SJCRH30 (cell line): ENCODE results near the gene CYP2F1. TPM values are rescaled to one million over a fixed set of nuclear protein-coding genes. Genes with fewer than 3 reads are reported as not detected.
A peak's percentile ranks its signal among the peaks of the same experiment; 100 is the strongest.
"Not testable (repeated sequence)": the region's sequence is repeated elsewhere in the genome, so short reads cannot be mapped to it uniquely, and the experiment has no call there.

ENCODE experiments used
- DNase-seq, 2 experiments: peaks; one replicate each; pipeline ENCODE4 v3.0.0-alpha.2; 2015 to 2020
- H3K27ac ChIP-seq: fragments of 250-450 bp; sonication (Bioruptor Pico); 2 replicates; pipeline ENCODE4 v1.5.1; 2020; ENCODE audit warnings: mild to moderate bottlenecking, moderate library complexity
- H3K27me3 ChIP-seq: fragments of 250-450 bp; sonication (Bioruptor Pico); 2 replicates; pipeline ENCODE4 v1.5.1; 2020; ENCODE audit warnings: mild to moderate bottlenecking, moderate library complexity
- H3K36me3 ChIP-seq: fragments of 250-450 bp; sonication (Bioruptor Pico); 2 replicates; pipeline ENCODE4 v1.5.1; 2020; ENCODE audit warnings: mild to moderate bottlenecking, moderate library complexity
- H3K4me1 ChIP-seq: fragments of 250-450 bp; sonication (Bioruptor Pico); 2 replicates; pipeline ENCODE4 v1.5.1; 2020; ENCODE audit warnings: mild to moderate bottlenecking, moderate library complexity
- H3K4me3 ChIP-seq: fragments of 250-450 bp; sonication (Bioruptor Pico); 2 replicates; pipeline ENCODE4 v1.5.1; 2020; ENCODE audit warnings: mild to moderate bottlenecking, moderate library complexity
- H3K9me3 ChIP-seq: fragments of 250-450 bp; sonication (Bioruptor Pico); replicated peaks from 2 replicates; pipeline ENCODE4 v1.5.1; 2020; ENCODE audit warnings: mild to moderate bottlenecking, moderate library complexity
- total RNA-seq: library from RNA; depleted of rRNA; stranded (reverse); fragments of >200 nt; shearing (Covaris generic); gene quantifications from 2 replicates; pipeline ENCODE4 v1.2.3, GENCODE V29; 2014

CYP2F1 gene
- total RNA-seq, 1 experiment from 2014 or later: not detected

DNA sequence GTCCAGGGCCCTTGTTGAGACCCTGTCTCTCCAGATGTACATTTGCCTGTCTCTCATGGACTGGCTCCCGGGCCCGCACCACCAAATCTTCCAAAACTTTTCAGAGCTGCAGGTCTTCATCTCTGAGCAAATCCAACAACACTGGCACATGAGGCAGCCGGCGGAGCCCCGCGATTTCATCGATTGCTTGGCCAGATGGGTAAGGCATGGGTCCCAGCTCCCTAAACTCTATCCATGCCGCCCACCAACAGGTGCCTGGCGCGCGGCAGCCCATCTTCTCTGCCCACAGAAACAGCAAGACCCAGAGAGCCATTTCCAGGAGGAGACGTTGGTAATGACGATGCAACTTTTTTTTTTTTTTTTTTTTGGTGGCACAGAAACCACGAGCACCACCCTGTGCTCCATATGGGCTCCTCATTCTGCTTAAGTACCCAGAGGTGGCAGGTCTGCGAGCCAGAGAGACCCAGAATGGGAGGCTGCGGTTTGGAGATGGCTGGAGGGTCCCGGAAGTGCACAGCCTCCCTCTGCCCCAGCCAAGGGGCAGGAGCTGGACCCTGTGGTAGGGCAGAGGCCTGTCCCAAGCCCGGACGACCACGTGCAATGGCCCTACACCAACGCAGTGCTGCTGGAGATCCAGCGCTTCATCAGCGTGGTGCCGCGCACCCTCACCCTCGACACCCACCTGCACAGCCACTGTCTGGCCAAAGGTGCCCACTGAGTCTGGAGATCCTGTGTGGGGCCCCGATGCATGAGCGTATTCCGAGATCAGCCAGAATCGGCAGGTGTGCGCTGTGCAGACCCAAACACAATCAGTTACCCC lies 22.6 kb downstream of the CYP2F1 start:
- no peak overlapping the region for H3K27ac ChIP-seq
- H3K27me3 ChIP-seq: no peaks in the 10 kb centered on the region
- H3K36me3 ChIP-seq: no peaks in the 10 kb centered on the region
- no peaks in the 10 kb centered on the region for H3K9me3 ChIP-seq
- H3K4me3 ChIP-seq: no peak overlapping the region
- no peak for DNase-seq
- H3K4me1 ChIP-seq: no peaks in the 10 kb centered on the region

- DNase-seq: peak; percentile 81 to 89
- Histone ChIP-seq H3K4me3 (no peak overlapping the region), H3K27me3 (peaks cover 4% of the 10 kb centered on the region)
These were observed 30.2 kb downstream of the CYP2F1 start for GRCh38 chr19:41144403-41144802.

GRCh38 chr19:41149831-41150230 lies 35.6 kb downstream of the CYP2F1 start:
- DNase-seq: no peak
- H3K36me3 ChIP-seq: no peaks in the 10 kb centered on the region
- no peaks in the 10 kb centered on the region for H3K9me3 ChIP-seq
- no peak overlapping the region for H3K27ac ChIP-seq
- no peak overlapping the region for H3K4me3 ChIP-seq
- H3K27me3 ChIP-seq: peaks cover 4% of the 10 kb centered on the region
- no peaks in the 10 kb centered on the region for H3K4me1 ChIP-seq

More at GRCh38 chr19:41144403-41144802, 30.2 kb downstream of the CYP2F1 start:
- no peaks in the 10 kb centered on the region for H3K9me3 ChIP-seq
- H3K36me3 ChIP-seq: no peaks in the 10 kb centered on the region
- H3K27ac ChIP-seq: no peak overlapping the region
- no peaks in the 10 kb centered on the region for H3K4me1 ChIP-seq

- not testable (repeated sequence) for H3K36me3 ChIP-seq, H3K27ac ChIP-seq
These were observed 36.8 kb downstream of the CYP2F1 start for GRCh38 chr19:41150986-41151385.

GRCh38 chr19:41154060-41154459 lies 39.8 kb downstream of the CYP2F1 start:
- Histone ChIP-seq H3K27ac (no peak overlapping the region), H3K4me3 (no peak overlapping the region), H3K9me3 (peaks cover 3% of the 10 kb centered on the region; the same call in 1 of the 2 replicates), H3K4me1 (no peaks in the 10 kb centered on the region), H3K36me3 (no peaks in the 10 kb centered on the region), H3K27me3 (no peaks in the 10 kb centered on the region; the same call in none of the 2 replicates)
- DNase-seq: no peak

More at GRCh38 chr19:41150986-41151385, 36.8 kb downstream of the CYP2F1 start:
- DNase-seq, H3K27me3 ChIP-seq, H3K9me3 ChIP-seq, H3K4me3 ChIP-seq, H3K4me1 ChIP-seq: not testable (repeated sequence)

DNA sequence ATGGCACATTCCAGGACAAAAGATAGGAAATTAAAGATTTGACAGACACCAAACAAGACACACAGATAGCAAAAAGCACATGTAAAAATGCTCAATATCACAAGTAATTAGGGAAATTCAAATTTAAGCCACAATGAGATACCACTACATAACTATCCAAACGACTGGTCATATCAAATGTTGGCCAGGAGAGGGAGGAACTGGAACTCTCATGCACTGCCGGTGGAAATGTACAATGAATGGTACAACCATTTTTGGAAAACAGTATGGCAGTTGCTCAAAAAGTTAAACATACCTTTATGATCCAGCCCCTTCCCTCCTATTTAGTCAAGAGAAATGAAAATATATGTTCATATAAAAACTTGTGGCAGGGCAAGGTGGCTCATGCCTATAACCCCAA lies 42.0 kb downstream of the CYP2F1 start:
- no peak for DNase-seq

DNA sequence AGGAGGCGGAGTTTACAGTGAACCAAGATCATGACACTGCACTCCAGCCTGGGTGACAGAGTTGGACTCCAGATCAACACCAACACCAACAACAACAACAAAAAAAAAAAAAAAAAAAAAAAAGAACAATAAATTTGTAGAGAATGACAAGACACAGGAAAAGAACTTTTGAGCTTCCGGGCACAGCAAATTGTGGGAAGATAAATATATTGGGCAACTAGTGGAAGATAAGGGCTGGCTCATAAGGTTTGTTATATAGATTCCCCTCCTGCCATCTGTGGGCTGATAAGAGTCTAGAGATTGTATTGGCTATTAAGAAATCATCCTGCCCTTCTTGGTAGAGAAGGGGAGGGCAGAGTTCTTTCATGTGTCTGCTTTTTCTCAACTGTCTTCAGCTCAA lies 45.6 kb downstream of the CYP2F1 start:
- H3K27me3 ChIP-seq: no peaks in the 10 kb centered on the region
- H3K4me1 ChIP-seq: no peaks in the 10 kb centered on the region
- H3K4me3 ChIP-seq: no peak overlapping the region
- no peaks in the 10 kb centered on the region for H3K36me3 ChIP-seq
- H3K9me3 ChIP-seq: peaks cover 3% of the 10 kb centered on the region; the same call in 1 of the 2 replicates
- no peak overlapping the region for H3K27ac ChIP-seq
- DNase-seq: no peak

More for the DNA sequence above, 42.0 kb downstream of the CYP2F1 start:
- no peaks in the 10 kb centered on the region for H3K36me3 ChIP-seq
- H3K9me3 ChIP-seq: peaks cover 3% of the 10 kb centered on the region; the same call in 1 of the 2 replicates
- H3K4me1 ChIP-seq: no peaks in the 10 kb centered on the region
- H3K27ac ChIP-seq: no peak overlapping the region
- no peak overlapping the region for H3K4me3 ChIP-seq
- no peaks in the 10 kb centered on the region; the same call in 1 of the 2 replicates for H3K27me3 ChIP-seq

DNA sequence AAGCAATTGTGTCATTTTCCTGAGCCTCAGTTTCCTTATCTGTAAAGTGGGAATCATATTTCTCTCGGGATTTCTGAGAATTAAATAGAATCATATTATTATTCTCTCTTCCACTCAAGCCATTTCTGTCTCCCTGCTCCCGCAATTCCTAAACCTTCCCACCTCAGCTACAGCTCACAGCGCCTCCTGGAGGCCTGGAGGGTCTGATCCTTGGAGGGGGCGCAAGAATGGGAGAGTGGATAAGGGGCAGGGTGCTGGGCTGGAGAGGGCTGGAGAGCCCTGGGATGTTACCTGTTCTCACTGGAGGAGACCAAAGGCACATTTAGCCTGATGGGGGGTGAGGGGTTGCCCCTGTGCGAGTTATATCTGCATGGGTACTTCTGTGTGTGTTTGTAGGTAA lies 47.7 kb downstream of the CYP2F1 start:
- DNase-seq: peak; percentile 28 to 43
- Histone ChIP-seq H3K4me3 (no peak overlapping the region), H3K4me1 (no peaks in the 10 kb centered on the region), H3K9me3 (peaks cover 3% of the 10 kb centered on the region; the same call in 1 of the 2 replicates), H3K27me3 (no peaks in the 10 kb centered on the region; the same call in 1 of the 2 replicates), H3K36me3 (no peaks in the 10 kb centered on the region), H3K27ac (no peak overlapping the region)

DNA sequence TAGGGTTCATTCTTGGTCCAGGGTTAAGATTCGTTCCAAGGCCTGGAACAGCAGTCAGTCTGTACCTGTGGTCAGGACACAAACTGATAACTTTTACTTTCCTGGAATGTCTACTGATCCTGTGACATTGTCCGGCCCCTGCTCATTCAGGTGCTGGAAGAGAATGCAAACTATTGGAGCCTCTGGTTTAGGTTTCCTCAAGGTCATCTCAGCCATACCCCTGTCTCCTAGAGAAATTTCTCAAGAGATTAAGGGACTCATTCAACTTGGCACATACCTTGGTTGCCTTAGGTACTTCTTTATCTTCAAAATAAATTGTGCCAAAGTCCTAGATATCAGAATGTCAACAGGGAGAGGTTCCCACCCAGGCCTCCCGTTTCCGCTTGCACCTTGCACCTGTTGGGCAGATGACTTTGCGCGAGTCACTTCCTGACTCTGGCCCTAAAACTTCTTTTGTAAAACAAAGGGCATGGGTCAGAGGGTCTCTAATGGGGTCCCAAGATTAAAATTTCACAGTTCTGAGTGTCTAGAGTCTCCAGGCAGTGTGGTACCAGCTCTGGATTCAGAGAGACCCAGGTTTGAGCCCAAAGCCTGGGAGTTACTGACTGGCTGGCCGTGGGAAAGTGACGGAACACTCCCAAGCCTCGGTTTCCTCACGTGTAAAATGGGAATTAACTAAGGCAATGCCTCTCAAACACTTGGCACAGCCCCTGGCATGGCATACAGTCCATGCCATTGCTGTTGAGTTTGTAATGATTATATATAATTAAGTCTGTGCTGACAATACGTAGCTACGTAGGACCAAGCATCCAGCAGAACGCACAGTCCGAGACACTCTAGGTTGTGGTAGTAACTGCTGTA lies 52.9 kb downstream of the CYP2F1 start:
- Histone ChIP-seq H3K4me3 (no peak overlapping the region), H3K4me1 (no peaks in the 10 kb centered on the region), H3K36me3 (no peaks in the 10 kb centered on the region), H3K27ac (no peak overlapping the region), H3K9me3 (no peaks in the 10 kb centered on the region), H3K27me3 (peaks cover 13% of the 10 kb centered on the region)
- DNase-seq: no peak

GRCh38 chr19:41172297-41173164 lies 58.3 kb downstream of the CYP2F1 start:
- no peak for DNase-seq
- H3K27ac ChIP-seq: no peak overlapping the region
- H3K4me1 ChIP-seq: peaks cover 4% of the 10 kb centered on the region; the same call in 1 of the 2 replicates
- H3K9me3 ChIP-seq: no peaks in the 10 kb centered on the region
- H3K27me3 ChIP-seq: peaks cover 13% of the 10 kb centered on the region
- no peaks in the 10 kb centered on the region for H3K36me3 ChIP-seq
- H3K4me3 ChIP-seq: no peak overlapping the region

DNA sequence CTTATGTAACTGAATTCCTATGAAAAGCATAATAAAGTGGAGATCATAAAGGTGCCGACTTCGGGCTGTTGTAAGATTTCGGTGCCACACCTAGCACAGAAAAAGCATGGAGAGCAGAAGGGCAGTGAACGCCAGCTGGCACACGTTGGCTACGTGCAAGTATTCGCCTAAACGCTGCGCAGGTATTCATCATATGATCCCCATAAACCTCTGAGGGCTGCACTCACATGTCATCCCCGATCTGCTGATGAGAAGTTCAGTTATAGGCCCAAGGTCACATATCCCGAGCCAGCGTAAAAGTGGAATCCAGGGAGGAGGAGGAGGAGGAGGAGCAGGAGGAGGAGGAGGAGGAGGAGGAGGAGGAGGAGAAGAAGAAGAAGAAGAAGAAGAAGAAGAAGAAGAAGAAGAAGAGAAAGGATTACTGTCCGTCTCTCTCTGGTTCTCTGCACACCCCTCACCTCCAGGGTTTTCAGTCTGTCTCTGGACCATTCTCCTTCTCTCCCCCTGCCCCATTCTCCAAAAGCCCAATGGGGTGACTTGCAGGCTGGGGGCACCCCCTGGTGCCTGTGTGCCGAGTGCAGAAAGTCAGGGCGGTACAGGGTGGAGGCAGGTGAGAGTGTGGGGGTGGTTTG lies 60.2 kb downstream of the CYP2F1 start:
- DNase-seq: no peak
- Histone ChIP-seq H3K27ac (no peak overlapping the region), H3K36me3 (no peaks in the 10 kb centered on the region), H3K4me1 (peaks cover 4% of the 10 kb centered on the region; the same call in 1 of the 2 replicates), H3K27me3 (peaks cover 13% of the 10 kb centered on the region), H3K4me3 (no peak overlapping the region), H3K9me3 (no peaks in the 10 kb centered on the region)

DNA sequence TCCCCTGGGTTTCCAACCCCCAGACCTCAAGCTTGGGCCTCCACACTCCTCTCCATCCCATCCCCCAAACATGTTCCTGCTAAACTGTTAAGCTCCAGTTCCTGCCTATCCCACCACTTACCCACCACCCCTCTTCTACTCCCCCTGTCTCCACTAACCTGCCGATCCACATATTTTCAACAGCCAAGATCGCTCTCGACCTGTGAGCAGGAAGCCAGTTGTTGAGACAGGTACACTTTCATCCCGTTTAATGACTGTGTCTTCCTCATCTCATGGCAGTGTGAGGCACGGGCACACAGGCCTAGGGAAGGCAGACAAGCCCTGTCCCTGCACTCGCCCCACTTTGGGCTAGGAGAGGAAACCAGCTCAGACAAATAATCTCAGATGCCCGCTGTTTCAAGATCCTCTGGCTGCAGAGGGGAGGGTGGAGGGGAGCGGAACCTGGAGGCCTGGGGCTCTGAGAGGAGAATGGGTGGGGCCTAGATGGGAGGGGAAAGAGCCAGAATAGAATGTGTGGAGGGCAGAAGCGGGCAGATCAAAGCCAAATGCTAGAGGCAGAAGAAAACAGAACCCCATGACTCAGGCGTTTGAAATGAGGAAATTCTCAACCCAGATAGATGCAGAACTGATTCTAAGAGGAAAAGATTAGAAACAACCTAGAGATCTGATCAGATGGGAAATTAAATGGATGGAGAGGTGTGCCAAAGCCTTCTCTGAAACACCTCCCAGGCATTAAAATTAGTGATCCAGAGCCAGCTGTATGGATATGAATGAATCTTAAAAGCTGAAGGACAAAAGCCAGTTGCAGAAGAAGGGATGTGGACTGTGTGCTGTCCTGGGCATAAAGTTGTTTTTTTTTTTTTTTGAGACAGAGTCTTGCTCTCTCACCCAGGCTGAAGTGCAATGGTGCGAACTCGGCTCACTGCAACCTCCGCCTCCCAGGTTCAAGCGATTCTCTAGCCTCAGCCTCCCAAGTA lies 61.9 kb downstream of the CYP2F1 start:
- H3K9me3 ChIP-seq: no peaks in the 10 kb centered on the region
- no peaks in the 10 kb centered on the region for H3K36me3 ChIP-seq
- H3K27me3 ChIP-seq: peaks cover 6% of the 10 kb centered on the region
- DNase-seq: peak; percentile 29 to 39
- peaks cover 4% of the 10 kb centered on the region; the same call in 1 of the 2 replicates for H3K4me1 ChIP-seq
- no peak overlapping the region for H3K4me3 ChIP-seq
- H3K27ac ChIP-seq: no peak overlapping the region
